ENCODE data around the gene GTF3C6.
A peak's percentile ranks its signal among the peaks of the same experiment; 100 is the strongest.
"Not testable (repeated sequence)": the region's sequence is repeated elsewhere in the genome, so short reads cannot be mapped to it uniquely, and the experiment has no call there.

GTF3C6 gene, protein sequence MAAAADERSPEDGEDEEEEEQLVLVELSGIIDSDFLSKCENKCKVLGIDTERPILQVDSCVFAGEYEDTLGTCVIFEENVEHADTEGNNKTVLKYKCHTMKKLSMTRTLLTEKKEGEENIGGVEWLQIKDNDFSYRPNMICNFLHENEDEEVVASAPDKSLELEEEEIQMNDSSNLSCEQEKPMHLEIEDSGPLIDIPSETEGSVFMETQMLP

DNA sequence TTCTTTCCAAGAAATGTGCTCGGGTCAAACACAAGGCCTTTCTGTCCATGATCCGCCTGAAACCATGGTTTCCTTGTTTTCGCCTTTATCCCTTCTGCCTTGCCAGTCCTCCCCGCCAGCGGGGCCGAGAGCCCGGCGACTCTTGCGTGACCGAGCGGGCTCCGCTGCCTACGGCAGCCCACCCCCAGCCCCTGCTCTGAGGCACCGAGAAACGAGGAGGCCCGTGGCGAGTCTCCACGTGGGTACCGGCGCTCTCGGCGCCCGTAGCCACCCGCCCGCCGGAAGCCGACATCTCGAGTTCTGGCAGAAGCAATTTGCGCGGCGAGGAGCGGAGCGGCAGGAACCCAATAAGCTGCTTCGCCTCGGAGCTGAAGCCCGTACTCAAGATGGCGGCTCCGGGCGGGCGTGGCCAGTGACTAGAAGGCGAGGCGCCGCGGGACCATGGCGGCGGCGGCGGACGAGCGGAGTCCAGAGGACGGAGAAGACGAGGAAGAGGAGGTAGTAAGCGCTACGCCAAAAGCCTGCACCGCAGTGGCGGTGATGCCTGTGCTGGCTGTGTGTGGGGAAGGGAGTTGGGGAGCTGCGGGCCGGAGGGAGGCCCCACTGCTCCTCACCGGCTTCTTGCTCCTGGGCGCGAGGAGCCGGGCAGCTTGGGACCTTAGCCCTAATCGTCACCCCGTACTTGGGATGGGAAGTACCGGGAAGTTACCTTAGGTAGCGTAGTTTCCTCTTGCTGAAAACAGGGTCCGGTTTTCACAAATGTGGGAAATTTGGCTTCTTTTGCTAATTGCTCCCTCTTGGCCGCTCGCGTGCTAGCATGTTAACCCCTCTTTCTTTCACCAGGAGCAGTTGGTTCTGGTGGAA, at the start of gene GTF3C6:
Gene GTF3C6 (plus strand): TSS at position 378 of the 864 bp plus-strand sequence. CDS start 64 bp downstream, at position 442.
- DNase-seq: peak; percentile 92
- in situ Hi-C loops (cut with MboI; ENCODE audit: low pct_unique_long_range_greater_than_20kb, low sequenced_read_pairs): no loop called here

DNA sequence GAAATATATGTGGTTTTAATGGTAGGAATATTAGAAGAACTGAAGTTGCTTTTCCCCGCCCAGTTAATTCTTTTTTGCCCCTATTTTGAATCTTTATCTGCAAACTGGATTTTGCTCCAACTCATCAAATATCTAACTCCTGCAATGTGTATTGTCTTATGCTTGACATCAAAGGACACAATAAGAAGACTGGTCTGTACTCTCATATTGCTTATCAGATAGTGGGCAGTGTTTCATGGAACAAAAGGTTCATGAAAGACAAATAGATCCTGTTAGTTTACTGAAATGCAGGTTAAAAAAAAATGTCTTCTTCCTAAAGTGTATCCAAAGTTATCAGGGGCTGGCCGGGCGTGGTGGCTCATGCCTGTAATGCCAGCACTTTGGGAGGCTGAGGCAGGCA, 27.7 kb upstream of the GTF3C6 start:
- in situ Hi-C loops (cut with MboI; ENCODE audit: low pct_unique_long_range_greater_than_20kb, low sequenced_read_pairs): loop anchor here (25.0 kb wide), 1 partner anchor 393 kb away; no protein-coding TSS in a partner anchor
- no peak for DNase-seq

DNA sequence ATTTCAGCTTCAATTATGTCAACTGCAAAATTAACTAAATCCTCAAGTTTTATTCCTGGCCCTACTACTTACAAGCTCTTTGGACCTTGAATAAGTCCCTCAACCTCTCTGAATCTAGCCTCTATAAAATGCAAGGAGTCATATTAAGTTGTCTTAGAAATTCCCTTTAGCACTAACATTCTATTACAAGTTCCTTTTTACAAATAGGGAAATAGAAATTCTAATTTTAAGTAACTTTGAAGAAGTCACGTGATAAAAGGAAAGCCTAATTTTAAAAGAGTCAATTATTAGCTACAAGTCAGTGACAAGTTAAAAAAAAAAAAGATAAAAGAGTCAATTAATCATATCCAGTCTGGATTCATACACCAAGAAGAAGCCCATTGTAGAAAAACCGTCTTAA, 24.6 kb upstream of the GTF3C6 start:
- in situ Hi-C loops (cut with MboI; ENCODE audit: low pct_unique_long_range_greater_than_20kb, low sequenced_read_pairs): loop anchor here (25.0 kb wide), 1 partner anchor 397 kb away; no protein-coding TSS in a partner anchor
- DNase-seq: no peak

DNA sequence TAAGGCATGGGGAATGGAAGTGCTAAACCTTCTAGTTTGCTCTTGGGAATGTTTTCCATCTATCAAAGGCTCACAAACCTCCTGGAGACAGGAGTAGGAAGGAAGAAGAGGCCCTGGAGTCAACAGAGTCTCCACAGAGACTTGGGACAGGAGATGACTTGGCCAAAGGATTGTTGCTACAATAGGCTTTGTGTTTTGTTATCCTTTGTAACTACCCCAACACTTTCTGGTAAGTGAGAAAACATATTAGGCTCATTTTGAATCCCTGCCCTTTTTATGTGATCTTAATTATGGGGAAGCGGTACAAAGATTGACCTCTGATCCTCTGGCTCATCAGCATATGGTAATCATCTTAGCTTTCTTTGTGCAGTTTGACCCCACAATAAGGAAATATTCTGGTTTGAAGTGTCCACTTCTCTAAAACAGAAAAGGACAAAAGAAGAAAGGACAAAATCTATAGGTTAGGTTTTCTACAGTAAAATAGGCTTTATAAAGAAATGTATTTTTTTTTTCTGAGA, 24.1 kb upstream of the GTF3C6 start:
- no peak for DNase-seq
- in situ Hi-C loops (cut with MboI; ENCODE audit: low pct_unique_long_range_greater_than_20kb, low sequenced_read_pairs): loop anchor here (25.0 kb wide), 1 partner anchor 397 kb away; no protein-coding TSS in a partner anchor

DNA sequence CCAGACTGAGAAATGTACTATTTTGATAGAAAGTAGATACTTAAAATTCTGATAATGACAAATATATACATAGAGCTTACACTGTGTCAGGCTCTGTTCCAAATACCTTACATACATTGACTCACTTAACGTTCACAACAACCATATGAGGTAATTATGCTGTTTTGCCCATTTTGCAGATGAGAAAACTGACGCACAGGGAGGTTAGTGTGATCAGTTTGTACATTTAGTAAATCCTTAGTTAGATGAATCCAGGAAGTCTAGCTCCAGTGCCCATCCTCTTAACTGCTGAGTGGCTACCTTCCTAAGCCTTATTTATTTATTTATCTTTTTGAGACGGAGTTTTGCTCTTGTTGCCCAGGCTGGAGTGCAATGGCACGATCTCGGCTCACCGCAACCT, 23.3 kb upstream of the GTF3C6 start:
- no peak for DNase-seq
- in situ Hi-C loops (cut with MboI; ENCODE audit: low pct_unique_long_range_greater_than_20kb, low sequenced_read_pairs): loop anchor here (25.0 kb wide), 1 partner anchor 398 kb away; no protein-coding TSS in a partner anchor

DNA sequence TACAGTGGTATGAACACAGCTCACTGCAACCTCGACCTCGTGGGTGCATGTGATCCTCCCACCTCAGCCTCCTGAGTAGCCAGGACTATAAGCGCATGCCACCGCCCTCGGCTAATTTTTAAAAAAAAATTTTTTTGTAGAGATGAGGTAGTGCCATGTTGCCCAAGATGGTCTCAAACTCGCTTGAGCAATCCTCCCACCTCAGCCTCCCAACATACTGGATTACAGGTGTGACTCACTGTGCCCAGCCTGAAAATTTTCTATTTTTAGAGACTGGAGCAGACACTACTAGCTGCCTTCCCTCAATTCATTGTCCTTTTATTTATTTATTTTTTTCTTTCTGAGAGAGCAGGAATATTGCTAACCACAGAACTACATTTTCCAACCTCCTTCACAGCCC, 20.3 kb upstream of the GTF3C6 start:
- in situ Hi-C loops (cut with MboI; ENCODE audit: low pct_unique_long_range_greater_than_20kb, low sequenced_read_pairs): loop anchor here (25.0 kb wide), 1 partner anchor 401 kb away; no protein-coding TSS in a partner anchor
- no peak for DNase-seq

DNA sequence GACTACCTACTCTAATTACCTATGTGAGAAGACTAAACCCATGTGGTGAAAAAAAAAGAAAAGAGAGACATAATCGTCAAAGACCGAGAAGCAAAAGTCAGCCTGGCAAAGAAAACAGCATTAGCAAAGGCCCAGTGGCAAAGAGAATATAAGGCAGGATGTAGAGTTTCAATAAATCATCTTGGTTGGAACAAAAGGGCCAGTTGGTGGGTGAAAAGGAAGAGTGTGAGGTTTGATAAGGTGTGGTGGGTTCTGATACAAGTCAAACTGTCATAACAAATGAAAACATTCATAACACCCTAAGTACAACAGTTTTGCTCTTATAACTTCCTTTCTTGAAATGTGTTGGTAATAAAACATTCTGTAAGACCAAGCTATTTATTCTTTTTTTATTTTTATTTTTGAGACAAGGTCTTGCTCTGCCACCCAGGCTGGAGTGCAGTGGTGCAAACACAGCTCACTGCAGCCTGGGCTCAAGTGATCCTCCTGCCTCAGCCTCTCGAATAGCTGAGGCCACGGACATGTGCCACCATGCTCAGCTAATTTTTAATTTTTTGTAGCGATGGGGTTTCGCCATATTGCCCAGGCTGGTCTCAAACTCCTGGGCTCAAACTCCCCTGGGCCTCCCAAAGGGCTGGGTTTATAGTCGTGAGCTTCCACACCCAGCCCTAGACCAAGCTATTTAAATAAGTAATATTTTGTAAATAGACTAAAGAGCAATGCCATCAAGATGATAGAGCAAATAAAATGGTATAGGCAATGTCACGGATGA, 18.9 kb upstream of the GTF3C6 start:
- in situ Hi-C loops (cut with MboI; ENCODE audit: low pct_unique_long_range_greater_than_20kb, low sequenced_read_pairs): loop anchor here (25.0 kb wide), 1 partner anchor 402 kb away; no protein-coding TSS in a partner anchor

DNA sequence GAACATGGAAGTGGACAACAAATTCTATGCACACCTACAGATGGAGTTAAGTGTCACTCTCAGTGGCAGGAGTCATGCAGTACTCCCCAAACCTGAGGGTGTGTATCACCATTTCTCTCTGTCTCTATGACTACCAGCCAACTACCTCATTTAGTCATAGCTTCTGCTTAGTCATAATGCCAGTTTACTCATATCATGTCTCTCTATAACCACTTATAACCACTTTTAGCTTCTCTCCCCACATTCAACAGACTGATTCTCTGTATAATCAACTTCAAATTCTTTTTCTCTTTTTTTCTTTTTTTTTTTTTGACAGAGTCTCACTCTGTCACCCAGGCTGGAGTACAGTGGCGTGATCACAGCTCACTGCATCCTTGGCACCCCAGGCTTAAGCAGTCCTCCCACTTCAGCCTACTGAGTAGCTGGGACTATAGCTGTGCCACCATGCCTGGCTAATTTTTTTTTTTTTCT, 13.8 kb upstream of the GTF3C6 start:
- in situ Hi-C loops (cut with MboI; ENCODE audit: low pct_unique_long_range_greater_than_20kb, low sequenced_read_pairs): loop anchor here (25.0 kb wide), 1 partner anchor 407 kb away; no protein-coding TSS in a partner anchor
- DNase-seq: peak; percentile 65

More for the DNA sequence above, 18.9 kb upstream of the GTF3C6 start:
- DNase-seq: no peak

DNA sequence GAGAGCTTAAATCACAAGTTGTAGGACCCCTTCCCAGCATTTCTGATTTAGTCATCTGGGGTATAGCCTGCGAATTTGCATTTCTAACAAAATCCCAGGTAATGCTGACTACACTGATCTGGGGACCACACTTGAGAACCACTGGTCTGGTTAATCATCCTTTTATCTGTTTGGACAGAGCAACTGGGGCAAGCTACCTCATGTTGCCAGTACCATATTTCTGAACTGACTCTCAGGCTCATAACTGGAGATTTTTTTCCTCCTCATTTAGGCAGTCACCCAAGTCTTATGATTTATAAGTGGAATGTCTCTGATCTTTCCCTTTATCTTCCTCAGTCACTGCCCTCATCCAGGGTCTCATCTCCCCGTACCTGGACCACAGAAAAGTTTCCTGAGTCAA, 12.0 kb upstream of the GTF3C6 start:
- no peak for DNase-seq
- in situ Hi-C loops (cut with MboI; ENCODE audit: low pct_unique_long_range_greater_than_20kb, low sequenced_read_pairs): loop anchor here (25.0 kb wide), 1 partner anchor 409 kb away; no protein-coding TSS in a partner anchor

GRCh38 chr6:110949679-110950285, 8.7 kb upstream of the GTF3C6 start:
- peak; percentile 55 for DNase-seq

GRCh38 chr6:110950440-110950839, 8.1 kb upstream of the GTF3C6 start:
- no peak for DNase-seq
- in situ Hi-C loops (cut with MboI; ENCODE audit: low pct_unique_long_range_greater_than_20kb, low sequenced_read_pairs): no loop called here

More at GRCh38 chr6:110949679-110950285, 8.7 kb upstream of the GTF3C6 start:
- in situ Hi-C loops (cut with MboI; ENCODE audit: low pct_unique_long_range_greater_than_20kb, low sequenced_read_pairs): loop anchor here (25.0 kb wide), 1 partner anchor 412 kb away; no protein-coding TSS in a partner anchor

DNA sequence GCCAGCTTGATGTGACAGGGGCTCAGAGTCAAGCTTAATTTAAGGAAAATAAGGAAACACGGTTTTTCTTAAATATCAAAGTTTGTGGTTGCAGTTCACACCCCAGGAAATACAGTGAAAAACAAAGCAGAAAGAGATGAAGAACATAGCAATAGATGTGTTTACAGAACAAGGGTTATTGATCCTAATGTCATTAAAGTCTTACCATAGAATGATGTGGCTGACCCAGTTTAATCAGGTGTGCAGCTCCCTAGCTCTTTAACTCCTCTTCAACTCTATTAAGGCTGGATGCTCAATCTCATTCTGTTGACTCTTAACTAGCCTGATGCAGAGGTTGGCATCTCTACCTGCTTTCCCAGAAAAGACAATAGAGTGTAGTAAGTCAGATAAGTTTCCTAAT, 7.5 kb upstream of the GTF3C6 start:
- DNase-seq: no peak
- in situ Hi-C loops (cut with MboI; ENCODE audit: low pct_unique_long_range_greater_than_20kb, low sequenced_read_pairs): no loop called here

DNA sequence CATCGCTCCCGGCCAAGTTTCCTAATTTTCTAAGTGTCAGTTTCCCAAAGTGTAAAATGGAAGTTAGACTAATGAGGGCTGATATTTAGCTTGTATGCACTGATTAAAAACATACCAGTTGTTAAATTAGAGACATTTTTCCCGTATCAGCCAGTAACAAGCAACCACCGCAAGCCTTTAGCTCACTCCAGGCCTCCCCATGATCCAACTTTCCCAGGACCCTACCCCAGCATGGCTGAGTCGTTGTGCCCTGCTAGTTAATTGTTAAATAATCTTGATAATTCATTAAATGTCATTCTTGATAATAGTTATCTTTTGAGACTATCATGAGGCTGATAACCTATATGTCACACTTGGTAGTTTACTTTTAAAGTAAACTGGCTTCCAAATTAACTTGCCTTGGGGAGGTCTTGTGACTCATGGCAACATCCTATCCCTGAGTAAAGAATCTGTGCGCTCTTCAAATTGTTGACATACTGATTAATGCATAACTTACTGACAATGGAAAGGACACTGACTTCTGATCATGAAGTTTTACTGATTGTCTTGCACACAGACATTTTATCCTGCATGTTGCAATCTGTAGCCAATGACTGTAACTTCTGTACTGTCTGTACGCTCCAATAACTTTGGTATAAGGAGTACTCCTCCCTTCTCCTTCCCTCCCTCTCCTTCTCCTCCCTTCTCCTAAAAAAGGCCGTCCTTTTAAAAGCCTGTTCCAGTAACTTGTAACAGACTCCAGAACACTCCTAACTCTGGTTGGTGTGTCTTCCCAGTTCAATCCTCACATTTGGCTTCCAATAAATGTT, 6.3 kb upstream of the GTF3C6 start:
- in situ Hi-C loops (cut with MboI; ENCODE audit: low pct_unique_long_range_greater_than_20kb, low sequenced_read_pairs): no loop called here
- no peak for DNase-seq

DNA sequence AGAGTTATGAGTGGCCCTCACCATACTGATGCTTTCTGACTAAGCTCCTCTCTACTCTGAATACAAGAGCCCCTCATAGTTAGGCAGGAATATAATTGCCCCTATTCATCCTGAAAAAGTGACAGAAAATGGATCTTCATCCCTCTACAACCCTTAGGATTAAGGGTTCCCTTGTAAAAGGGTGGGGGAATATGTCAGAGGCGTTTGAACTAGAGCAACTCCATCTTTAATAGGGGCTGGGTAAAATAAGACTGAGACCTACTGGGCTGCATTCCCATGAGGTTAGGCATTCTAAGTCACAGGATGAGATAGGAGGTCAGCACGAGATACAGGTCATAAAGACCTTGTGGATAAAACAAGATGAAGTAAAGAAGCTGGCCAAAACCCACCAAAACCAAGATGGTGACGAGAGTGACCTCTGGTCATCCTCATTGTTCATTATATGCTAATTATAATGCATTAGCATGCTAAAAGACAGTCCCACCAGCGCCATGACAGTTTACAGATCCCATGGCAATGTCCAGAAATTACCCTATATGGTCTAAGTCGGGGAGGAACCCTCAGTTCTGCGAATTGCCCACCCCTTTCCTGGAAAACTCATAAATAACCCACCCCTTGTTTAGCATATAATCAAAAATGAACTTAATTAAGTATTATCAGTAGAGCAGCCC, 4.7 kb upstream of the GTF3C6 start:
- DNase-seq: no peak
- in situ Hi-C loops (cut with MboI; ENCODE audit: low pct_unique_long_range_greater_than_20kb, low sequenced_read_pairs): no loop called here

GRCh38 chr6:110960014-110960390, 1.5 kb downstream of the GTF3C6 start:
- in situ Hi-C loops (cut with MboI; ENCODE audit: low pct_unique_long_range_greater_than_20kb, low sequenced_read_pairs): no loop called here
- DNase-seq: no peak

DNA sequence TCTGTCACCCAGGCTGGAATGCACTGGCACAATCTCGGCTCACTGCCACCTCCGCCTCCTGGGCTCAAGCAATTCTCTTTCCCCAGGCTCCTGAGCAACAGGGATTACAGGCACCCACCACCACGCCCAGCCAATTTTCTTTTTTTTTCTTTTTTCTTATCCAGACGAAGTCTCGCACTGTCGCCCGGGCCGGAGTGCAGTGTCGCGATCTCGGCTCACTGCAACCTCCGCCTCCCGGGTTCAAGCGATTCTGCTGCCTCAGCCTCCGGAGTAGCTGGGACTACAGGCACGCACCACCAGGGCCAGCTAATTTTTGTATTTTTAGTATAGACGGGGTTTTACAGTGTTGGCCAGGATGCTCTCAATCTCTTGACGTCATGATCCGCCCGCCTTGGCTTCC, 4.1 kb downstream of the GTF3C6 start:
- in situ Hi-C loops (cut with MboI; ENCODE audit: low pct_unique_long_range_greater_than_20kb, low sequenced_read_pairs); DNase-seq: not testable (repeated sequence)

DNA sequence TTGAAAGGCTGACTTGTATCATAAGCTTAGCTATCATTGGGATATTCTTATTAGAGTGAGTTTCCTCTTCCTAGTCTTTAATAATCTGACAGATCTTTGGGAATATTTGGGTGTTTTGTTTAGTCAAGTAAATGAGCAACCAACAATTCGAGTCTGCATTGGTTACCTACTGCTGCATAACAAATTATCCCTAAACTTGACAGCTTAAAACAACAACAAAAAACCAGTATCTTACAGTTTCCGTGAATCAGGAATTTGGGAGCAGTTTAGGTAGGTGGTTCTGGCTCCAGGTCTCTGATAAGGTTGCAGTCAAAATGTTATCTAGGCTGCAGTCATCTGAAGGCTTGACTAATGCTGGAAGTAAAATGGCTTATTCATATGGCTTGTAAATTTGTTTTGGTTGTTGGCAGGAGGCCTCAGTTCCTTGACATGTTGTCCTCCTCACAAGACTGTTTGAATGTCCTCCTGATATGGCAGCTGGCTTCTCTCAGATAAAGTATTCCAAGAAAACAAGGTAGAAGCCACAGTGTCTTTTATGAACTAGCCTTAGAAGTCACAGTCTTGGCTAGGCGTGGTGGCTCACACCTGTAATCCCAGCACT, 7.2 kb downstream of the GTF3C6 start:
- no peak for DNase-seq
- in situ Hi-C loops (cut with MboI; ENCODE audit: low pct_unique_long_range_greater_than_20kb, low sequenced_read_pairs): no loop called here
